Urothelium cell line (cell line): Measurements from ENCODE around the gene DBN1.

ENCODE experiments used
- DNase-seq: peaks from one replicate; pipeline ENCODE4 v3.0.0; 2011; ENCODE audit warnings: low spot score, mixed read lengths
- FAIRE-seq: peaks from 2 replicates; lab custom pipeline; 2011; peaks lifted over from hg19 to GRCh38; lab: Jason Lieb, UNC

Gene DBN1

DNA sequence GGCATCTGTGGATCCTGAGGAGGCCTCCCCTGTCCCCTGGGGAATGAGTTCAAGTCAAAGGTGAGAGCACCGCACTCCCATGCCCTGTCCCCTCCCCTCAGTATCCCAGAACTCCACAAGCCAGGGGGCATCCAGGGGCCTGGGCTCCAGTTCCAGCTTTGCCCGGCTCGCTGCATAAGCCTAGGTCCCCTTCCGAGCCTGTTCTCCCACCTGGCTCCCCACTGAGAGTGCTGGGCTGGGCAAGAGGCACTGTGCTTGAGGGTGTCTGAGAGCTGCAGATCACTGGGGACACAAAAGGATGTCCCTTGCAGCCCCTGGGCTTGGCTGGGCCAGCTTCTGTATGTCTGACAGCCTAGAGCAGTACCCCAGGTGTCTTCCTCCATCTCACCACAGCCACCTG, 31.6 kb upstream of the DBN1 start:
- no peak for FAIRE-seq
- no peak for DNase-seq

DNA sequence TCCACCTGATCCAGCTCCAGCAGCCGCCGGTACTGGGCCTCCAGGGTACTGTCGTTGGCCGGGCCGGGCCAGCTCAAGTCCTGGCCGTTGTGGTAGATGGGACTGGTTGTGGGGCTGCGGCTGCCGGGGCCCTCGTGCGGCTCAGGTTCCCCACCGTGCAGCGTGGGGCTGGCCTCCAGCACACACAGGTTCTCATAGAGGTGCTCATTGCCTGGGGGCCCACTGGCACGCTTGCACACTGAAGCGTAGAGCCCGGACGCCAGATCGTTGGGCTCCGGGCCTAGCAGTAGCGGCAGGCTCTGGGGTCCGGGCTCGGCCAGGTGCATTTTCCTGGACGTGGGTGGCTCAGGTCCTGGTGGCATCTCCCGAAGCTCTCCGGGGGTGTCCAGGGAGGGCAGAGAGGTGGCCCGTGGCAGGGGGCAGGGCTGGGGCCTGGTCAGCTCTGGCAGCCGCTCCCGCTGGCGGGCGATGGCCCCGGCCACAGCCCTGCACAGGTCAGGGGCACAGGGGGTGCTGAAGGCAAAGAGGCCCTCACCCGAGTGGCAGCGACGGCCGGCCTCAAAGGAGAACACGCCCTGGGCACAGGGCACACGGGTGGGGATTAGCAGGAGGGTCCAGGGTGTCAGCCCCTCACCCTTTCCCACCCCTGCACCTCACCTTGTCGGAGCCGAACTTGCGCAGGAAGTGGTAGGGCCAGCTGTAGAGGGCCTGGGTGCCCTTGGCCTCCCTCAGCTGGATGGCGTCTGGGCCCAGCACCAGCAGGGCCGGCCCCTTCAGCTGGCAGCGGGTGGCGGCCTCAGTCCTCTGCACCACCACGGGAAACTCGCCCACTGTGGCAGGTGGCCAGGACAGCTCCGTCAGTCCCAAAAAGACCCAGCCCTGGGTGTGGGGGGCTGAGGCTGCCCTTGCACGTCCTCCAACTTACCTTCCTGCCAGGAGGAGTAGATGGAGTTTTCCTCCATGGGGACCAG, 30.9 kb upstream of the DBN1 start:
- FAIRE-seq (no peak), DNase-seq (no peak)

DNA sequence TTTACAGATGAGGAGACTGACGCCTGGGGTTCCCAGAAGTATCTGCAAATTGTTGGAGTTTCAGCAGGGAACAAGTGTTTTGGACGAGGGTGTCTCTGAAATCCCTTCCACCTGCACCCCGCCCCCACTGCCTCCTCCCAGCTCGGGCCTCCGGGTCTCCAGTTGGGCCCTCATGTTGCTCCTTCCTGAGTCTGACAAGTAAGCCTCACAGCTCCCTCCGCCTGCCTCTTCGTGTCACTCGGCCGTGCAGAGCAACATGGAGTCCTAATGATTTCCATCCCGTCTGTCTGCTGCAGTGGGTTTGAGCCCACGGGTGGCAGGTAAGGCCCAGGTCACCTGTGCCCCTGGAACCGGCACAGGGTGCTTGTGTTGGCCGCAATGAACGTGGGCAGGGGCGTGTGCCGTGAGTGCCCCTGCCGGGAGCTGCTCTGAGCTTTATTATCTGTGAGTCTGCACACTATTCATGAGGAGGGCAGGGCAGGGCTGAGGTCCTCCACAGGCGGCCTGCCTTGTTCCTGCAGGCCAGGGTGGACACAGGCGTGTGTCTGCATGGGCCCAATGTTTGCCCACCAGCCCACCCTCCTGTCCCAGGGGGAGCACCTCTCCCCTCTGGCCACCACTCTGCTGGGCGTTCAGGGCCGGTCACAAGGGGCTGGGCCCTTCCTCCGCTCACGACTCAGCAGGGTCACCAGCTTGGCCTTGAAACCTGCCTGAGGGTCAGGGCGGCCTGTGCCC, 30.1 kb upstream of the DBN1 start:
- DNase-seq = no peak
- no peak for FAIRE-seq

DNA sequence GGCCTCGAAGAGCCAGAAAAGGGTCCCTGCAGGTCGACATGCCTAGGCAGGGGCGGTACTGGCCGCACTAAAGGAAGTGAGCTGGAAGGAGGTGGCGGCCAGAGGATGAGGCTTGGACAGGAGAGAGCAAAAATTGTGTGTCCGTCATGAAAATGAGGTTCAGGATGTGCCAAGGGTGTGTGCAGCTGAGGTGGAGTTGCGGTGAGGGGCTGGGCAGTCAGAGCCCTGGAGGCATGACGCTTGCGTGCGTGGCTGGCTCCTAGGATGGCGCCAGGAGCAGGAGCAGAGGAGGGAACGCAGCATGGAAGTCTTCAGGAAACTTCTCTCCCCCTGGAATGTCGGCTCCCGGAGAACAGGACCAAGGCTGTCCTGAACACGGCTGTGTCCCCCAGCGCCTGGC, 29.5 kb upstream of the DBN1 start:
- DNase-seq (no peak), FAIRE-seq (no peak)

DNA sequence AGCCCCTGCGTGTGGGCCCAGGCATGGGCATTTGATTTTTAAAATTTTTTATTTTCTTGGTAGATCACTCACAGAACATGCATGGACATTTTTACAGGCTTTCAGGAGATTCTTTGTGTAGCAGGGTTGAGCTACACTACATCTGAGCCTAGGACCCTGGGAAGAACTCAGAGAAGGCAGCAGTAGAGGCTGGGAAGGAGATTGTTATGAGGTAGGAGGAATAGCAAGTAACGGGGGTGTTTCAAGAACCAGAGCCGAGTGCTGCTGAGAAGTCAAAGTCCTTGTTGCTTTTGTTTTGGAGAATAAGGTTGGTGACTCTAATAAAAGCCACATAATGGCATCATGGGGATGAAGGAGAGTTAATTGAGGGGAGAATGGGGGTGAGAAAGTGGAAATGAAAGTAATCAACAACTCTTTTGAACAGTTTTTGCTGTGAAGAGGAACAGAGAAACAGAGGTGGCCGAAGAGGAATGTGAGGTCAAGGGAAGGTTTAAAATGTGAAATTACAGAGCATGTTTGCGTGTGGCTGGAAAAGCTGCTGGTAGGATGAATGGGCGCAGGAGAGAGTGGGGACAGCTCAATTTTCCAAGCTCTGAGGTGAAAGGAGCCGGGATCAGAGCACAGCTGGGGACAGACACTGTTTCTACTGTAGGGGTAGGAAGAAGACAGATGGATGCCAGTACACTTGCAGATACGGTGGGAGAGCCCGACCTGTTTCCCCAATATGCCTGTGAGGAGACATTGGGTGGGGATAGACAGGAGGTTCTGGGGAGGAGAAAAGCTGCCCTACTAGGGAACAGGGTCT, 28.6 kb upstream of the DBN1 start:
- no peak for DNase-seq
- no peak for FAIRE-seq

DNA sequence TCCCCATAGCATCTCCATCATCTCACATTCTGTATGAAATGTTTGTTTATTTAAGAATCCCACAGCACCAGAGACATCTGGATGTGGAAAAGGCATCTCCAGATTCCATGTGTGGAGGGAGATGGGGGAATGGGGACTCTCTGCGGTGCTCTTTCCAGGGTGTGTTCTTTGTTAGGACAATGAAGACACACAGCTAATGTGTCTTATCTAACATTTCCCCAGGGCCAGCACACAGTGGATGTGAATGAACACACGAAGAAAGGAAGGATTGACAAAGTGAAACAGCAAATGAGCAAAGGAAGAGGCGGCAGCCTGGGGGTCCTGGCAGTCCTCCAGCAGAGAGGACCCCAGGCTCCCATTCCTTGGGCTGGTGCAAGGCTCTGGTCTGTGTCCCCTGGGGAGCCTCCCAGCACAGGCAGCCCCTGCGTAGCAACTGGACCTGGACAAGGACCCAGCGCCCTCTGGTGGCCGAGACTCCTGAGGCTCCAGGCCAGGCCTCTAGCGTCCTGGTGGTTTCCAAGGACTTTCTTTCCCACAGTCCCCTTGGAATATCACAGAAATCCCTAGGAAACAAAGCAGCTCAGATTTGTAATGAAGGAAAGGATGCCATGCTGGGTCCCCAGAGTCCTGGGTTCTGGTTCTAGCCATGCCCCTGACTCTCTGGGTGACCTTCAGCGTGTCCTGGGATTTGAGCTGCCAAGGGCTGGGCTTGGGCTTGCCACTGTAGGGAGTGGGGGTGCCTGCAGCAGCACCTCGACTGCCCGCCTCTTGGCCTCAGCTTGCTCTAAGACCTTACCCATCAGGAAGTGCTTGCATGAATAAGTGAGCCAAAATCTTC, 27.5 kb upstream of the DBN1 start:
- no peak for FAIRE-seq
- DNase-seq = peak; percentile 80

DNA sequence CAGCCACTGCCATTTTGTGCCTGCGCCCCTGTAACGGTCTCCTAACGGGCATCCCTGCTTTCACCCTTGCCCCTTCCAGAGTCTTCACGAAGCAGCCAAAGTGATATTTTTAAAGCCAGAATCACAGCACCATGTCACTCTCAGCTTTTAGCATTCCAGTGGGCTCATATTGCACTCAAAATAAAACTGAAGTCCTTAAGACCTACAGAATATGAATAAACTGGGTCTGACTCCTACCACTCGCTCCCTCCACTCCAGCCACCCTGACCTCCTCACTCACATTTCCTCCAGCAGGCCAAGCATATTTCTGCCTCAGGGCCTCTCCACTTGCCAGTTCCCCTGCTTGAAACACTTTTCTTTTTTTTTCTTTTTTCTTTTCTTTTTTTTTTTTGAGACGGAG, 26.4 kb upstream of the DBN1 start:
- DNase-seq (no peak), FAIRE-seq (no peak)

DNA sequence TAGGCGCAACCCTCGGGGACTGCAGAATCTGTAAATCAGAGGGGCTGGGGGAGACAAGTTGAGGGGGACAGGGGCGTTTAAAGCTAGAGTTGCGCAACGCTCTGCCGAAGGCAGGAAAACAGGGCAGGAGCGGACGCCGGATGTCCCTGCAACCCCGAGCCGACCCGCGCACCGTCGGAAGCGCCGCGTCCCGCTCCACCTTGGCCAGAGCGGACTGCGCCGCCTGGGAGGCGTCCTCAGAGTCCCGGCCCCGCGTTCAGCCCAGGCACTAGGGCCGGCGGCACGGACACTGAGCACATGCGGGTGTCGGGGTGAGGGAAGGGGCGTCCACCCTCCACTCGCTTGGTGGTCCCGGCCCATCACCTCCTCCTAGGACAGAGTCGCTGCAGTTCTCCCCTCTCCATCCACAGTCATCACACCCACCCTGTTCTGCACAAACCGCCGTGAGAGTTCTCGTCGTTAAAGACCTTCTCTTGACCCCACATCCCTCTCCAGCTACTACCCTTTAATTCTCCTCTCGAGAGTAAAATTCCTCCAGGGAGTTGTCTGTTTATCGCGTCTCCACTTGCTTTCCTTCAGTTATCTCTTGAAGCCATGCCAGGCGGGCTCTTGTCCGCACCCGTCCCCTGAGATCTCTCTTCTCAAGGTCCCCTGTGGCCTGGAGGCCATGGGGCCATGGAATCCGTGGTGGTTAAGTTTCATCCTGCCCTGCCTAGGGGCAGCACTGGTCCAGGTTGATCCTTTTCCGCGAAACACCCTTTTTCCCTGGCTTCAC, 24.8 kb upstream of the DBN1 start:
- DNase-seq (peak; percentile 36), FAIRE-seq (no peak)

DNA sequence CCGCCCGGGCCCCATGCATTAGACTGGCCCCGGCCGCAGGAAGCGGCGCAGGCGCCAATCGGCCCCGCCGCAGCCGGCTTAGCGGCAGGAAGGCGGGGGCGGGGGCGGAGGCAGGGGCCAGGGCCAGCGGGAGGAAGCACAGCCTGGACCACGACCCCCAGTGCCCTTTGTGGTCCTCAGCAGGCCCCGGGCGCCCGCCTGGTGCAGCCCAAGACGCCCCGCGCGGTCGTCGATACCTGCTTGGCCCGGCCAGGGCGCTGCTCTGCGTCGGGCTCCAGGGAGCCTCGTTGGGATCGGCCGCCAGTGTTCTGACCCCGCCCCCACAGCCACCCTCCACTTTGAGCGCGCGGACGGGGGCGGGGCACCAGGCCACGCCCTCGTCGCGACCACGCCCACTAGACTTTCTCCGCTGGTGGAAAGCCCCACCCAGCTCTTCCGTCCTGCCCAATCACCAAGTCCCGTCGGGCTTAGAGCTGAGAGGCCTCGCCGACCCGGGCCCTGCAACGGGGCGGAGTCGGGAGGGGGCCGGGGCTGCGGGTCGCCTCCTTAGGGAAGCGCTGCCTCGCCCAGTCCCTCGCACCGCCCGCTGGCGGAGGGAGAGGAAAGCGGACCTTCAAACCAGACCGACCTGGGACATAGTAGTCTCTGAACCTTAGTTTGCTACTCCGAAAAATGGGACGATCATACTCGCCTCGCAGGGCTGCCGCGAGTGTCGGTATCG, 24.0 kb upstream of the DBN1 start, which contains the start of gene PDLIM7:
PDLIM7 (minus strand) TSS at position 313 of the 721 bp plus-strand sequence. CDS start 1,092 bp downstream, outside the sequence.
- FAIRE-seq (no peak), DNase-seq (peak; percentile 98)

DNA sequence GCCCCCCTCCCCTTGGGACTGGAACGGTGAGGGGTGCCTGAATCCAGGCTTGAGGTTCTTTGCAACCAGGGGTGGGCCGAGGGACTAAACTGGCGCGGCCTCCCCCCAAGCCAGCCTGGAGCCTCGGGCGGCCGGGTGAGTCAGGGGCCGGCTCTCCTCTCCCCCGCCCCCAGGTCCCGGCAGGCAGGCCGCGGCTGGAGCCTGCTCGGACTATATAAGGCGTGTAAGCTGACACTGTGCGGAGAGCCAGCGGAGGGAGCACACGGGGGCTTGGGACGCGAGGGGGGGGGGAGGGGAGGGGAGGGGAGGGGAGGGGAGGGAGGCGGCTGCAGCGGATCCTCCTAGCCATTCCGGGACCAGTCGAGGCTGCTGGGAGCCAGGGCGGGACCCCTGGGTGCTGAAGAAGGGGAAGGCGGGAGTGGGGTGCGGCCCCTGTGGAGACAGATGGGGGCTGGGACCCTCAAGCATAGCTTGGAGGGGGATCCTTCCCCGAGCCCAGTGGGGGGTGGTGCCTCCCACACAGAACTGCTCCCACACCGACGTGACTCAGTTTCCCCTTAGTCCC, 23.4 kb upstream of the DBN1 start:
- peak; percentile 84 for DNase-seq
- FAIRE-seq = no peak

DNA sequence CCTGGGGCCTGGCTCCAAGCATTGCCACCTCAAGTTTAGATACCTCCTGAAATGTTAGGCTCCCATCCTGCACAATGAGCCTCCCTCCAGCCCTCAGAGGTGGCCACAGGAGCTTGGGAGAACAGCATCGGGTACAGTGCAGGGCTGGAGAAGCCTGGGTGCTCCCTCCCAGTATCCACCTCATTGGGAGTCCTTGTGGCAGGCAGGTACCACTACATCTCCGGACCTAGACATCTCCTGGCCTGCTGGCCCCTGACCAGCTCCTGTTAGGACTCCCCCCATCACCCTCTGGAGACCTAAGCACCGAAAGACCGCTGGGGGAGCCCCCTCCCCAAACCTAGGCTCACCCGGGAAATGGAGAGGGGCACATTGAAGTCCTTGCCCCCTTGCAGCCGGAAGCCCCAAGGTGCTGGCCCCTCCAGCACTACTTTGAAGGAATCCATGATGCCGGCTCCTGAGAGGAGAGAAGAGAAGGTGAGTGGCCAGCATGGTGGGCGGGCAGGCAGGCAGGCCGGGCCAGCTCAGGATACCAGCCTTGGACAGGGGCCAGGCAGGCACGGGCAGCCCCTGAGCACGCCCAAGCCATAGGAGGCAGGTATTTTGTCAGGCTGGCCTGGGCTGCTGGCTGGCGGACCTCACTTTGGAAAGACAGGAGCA, 22.8 kb upstream of the DBN1 start:
- peak; percentile 61 for DNase-seq
- no peak for FAIRE-seq

DNA sequence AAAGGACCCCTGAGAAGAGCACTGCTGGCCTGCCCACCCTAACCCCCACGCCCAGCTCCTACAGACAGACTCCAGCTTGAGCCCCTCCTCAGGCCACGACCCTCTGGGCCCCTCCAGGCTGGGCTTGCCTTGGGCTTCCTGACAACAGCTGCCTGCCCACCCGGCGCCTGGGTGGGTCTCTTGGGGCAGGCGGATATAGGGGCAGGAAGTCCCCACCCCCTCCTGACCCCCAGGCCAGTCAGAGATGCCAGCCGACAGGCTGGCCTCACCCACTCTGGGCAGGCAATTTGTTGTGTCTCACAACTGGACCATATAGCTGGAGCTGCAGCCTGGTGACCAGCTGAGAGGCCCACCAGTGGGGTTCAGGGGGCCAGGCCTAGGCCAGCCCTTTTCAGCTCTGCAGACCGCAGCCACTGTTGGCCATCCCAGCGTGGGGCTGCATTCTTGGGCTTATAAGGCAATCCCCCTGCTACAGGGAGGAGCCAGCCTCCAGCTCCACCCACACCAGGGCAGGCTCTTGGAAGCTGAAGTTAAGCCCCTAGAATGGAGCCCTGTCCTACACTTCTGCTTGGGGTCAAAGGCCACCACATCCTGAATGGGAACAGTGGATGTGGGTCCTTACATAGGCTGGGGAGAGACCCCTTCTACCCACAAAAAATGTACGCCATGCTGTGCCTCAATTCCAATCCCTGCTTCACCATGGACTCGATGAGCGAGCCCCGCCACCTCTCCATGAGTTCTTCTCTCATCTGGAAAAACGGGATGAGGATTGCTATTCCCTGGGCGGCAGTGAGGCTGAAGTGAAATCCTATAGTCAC, 22.0 kb upstream of the DBN1 start:
- DNase-seq (peak; percentile 63), FAIRE-seq (peak; percentile 23)

DNA sequence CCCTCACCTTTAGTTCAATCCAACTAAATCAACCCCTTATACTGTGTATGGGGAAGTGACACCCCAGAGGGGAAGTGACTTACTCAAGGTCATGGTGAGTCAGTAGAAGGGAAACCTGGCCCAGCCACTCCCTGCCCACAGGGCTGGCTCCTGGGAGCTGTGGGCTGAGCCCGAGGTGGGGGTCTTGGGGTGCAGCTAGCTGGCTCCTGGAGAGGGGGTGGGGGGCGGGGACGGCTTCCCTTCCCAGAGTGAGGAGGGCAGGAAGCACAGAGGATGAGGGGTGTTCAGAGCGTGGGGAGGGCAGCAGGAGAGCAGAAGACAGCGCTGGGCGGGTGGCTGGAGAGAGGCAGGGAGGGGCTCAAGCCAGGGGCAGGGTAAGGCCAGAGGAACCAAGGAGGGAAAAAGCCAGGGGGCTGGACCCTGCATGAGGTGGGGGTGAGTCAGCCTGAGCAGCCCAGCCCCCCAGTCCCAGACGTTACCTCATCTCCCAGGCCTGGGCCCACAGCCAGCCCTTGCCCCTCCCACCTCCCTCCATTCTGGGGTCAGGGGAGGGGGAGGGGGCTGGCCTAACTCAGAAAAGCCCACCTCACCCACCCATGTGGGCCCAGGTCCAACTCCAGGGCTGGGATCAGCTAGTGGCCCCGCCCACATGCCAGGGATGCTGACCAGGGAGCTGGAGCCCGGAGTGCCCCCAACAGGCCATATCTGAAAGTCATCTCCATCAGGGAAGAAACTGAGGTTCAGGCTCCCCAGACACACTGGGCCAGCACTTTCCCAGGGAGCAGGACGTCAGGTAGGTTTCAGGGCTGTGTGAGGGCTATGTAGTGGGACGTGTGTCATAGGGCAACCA, 21.1 kb upstream of the DBN1 start:
- DNase-seq = peak; percentile 89
- FAIRE-seq = peak; percentile 82

DNA sequence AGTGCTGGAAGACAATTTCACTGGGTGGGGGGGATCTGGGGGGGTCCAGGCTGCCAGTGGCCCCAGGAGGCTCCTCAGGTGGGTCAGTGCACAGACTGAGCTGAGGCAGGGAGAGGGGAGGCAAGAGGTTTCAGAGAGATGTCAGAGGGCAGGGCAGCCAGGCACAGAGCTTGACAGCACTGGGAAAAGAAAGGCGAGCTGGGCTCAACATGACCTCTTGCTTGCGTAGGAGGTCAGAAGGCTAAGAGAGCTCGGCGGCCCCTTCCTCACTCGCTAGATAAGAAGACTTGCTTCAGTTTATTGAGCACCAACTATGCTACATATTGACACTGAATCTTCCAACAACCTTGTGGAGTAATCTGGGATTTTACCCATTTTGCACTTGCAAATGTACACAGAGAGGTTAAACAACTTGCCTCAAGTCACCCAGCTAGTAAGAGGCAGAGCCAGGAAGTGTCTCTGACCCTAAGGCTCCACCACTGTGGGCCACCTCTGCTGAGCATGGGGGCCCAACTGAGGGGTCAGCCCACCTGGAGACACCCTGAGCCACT, 20.4 kb upstream of the DBN1 start:
- DNase-seq = no peak
- no peak for FAIRE-seq

DNA sequence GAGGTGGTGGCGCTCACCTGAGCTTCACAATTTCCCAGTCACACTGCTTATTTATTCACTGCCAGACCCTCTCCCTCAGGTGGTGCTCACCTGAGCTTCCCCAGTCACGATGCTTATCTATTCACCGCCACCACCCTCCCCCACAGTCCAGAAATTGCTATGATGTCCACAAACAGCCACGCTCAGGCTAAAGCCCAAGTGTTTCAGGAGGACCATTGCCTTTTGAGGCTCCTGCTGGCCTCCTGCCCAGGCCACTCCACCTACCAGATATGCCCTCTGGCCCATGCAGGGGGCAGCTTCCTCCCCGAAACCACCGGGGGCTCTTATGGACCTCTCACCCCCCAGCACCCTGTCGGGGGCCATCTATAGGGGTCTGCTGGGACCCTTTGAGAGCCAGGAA, 19.4 kb upstream of the DBN1 start:
- DNase-seq (no peak), FAIRE-seq (no peak)
